Erythroblast (primary cell): Measurements from ENCODE around the gene CXCL14.

ENCODE experiments used
- GATA1 ChIP-seq: IDR thresholded peaks from 2 replicates; pipeline ENCODE4 v1.6.1; 2011; ENCODE audit warnings: low read depth, mild to moderate bottlenecking, control low read depth, low read length, moderate library complexity
- POLR2A ChIP-seq: IDR thresholded peaks from 2 replicates; pipeline ENCODE4 v1.6.1; 2011; ENCODE audit warnings: mild to moderate bottlenecking, low read length

DNA sequence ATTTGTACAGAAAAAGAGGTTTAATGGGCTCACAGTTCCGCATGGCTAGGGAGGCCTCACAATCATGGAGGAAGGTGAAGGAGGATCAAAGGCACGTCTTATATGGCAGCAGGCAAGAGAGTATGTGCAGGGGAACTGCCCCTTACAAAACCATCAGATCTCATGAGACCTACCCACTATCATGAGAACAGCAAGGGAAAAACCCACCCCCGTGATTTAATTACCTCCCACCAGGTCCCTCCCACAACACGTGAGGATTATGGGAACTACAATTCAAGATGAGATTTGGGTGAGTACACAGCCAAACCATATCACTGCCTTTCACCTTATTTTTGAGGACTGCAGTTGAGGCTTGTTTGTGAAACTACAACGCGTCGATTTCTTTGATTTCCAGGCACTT, 22.2 kb downstream of the CXCL14 start:
- TF ChIP-seq POLR2A: no peak
- no peak for TF ChIP-seq GATA1
